HCT116 (cell line): ENCODE results near the gene ZMYM4. TPM values are rescaled to one million over a fixed set of nuclear protein-coding genes. Genes with fewer than 3 reads are reported as not detected.

Experiments used
- ATAC-seq: fragments of 200-7000 bp; cut with Tn5 transposase; 2 replicates; pipeline ENCODE4 v1.9.1; 2020; ENCODE audit warnings: mild to moderate bottlenecking, moderate library complexity
- BruUV-seq: library from RNA; stranded (reverse); fragments of 400-500 nt; replicated peaks from 2 replicates; lab custom pipeline; 2021; lab: Mats Ljungman, UMichigan
- CTCF ChIA-PET: fragments of 300-600 bp; sonication (Branson Sonifier 250); formaldehyde crosslinking; loops from one replicate; lab custom pipeline; 2021; ENCODE audit warnings: antibody characterized with exemption; lab: Charles Lee
- POLR2A ChIA-PET: fragments of 300-600, 350-600 bp; sonication (Branson Sonifier 250); formaldehyde crosslinking; loops from one replicate; lab custom pipeline; 2021; ENCODE audit warnings: antibody characterized with exemption; lab: Charles Lee
- RAD21 ChIA-PET, 2 experiments: fragments of 300-600 bp; sonication (Branson Sonifier 250); formaldehyde crosslinking; loops; one replicate each; lab custom pipeline; 2023; ENCODE audit warnings: low total read pairs in 2 of 2; ENCODE audit not compliant: uncharacterized antibody in 2 of 2, unreplicated experiment in 2 of 2, low non-redundant PET in 1 of 2; lab: Charles Lee
- DNase-seq: peaks from one replicate; pipeline ENCODE4 v3.0.0-alpha.2; 2010; ENCODE audit warnings: low read depth, low spot score
- H2AFZ ChIP-seq: fragments of 200-600 bp; shearing (Covaris generic), sonication (generic); 2 replicates; pipeline ENCODE4 v1.6.1; 2017; ENCODE audit warnings: low read depth, mixed run types, mixed read lengths, antibody characterized with exemption, low read length; ENCODE audit not compliant: poor library complexity, severe bottlenecking
- H3K27ac ChIP-seq: 2 replicates; pipeline ENCODE4 v1.5.1; 2012; ENCODE audit warnings: low read depth, low read length
- H3K27me3 ChIP-seq: fragments of 200-600 bp; sonication (generic); 2 replicates; pipeline ENCODE4 v1.6.1; 2016; ENCODE audit warnings: mixed run types, low read length, mixed read lengths; ENCODE audit not compliant: insufficient read depth
- H3K36me3 ChIP-seq, 2 experiments: fragments of 200-500 bp in 1 of 2; fragments of 200-600 bp in 1 of 2; sonication (Bioruptor generic) in 1 of 2; sonication (generic) in 1 of 2; 2 replicates each; pipeline versions ENCODE4 v1.5.1 to v1.6.1; 2014 to 2016; ENCODE audit warnings: low read length in 2 of 2, inconsistent platforms in 1 of 2, mixed read lengths in 1 of 2, mixed run types in 1 of 2; ENCODE audit not compliant: insufficient read depth in 2 of 2, control insufficient read depth in 1 of 2
- H3K4me1 ChIP-seq, 2 experiments: fragments of 200-600 bp in 1 of 2; sonication (generic) in 1 of 2; 2 replicates each; pipeline versions ENCODE4 v1.5.1 to v1.6.1; 2012 to 2017; ENCODE audit warnings: low read length in 2 of 2, inconsistent platforms in 1 of 2, mild to moderate bottlenecking in 1 of 2, mixed read lengths in 1 of 2, mixed run types in 1 of 2, moderate library complexity in 1 of 2; ENCODE audit not compliant: insufficient read depth in 2 of 2, control insufficient read depth in 1 of 2
- H3K4me2 ChIP-seq: fragments of 200-600 bp; sonication (generic); 2 replicates; pipeline ENCODE4 v1.6.1; 2017; ENCODE audit warnings: mixed run types, low read length, mixed read lengths
- H3K4me3 ChIP-seq, 2 experiments: fragments of 200-600 bp in 1 of 2; sonication (generic) in 1 of 2; replicated peaks in 1 of 2; 2 replicates each; pipeline ENCODE4 v1.5.1; 2011 to 2016; ENCODE audit warnings: low read length in 2 of 2, control low read depth in 1 of 2, low read depth in 1 of 2, mild to moderate bottlenecking in 1 of 2, mixed read lengths in 1 of 2, mixed run types in 1 of 2
- H3K79me2 ChIP-seq: fragments of 200-600 bp; sonication (generic); 2 replicates; pipeline ENCODE4 v1.6.1; 2017; ENCODE audit warnings: mild to moderate bottlenecking, mixed run types, low read length, moderate library complexity, mixed read lengths; ENCODE audit not compliant: insufficient read depth
- H3K9ac ChIP-seq: fragments of 200-600 bp; sonication (generic); 2 replicates; pipeline ENCODE4 v1.6.1; 2016; ENCODE audit warnings: low read length, mixed read lengths
- H3K9me2 ChIP-seq: fragments of 200-600 bp; sonication (generic), shearing (Covaris generic); 2 replicates; pipeline ENCODE4 v1.6.1; 2017; ENCODE audit warnings: mixed run types, mild to moderate bottlenecking, moderate library complexity; ENCODE audit not compliant: insufficient read depth
- H3K9me3 ChIP-seq, 2 experiments: fragments of 200-500 bp in 1 of 2; fragments of 200-600 bp in 1 of 2; sonication (Bioruptor generic) in 1 of 2; sonication (generic) in 1 of 2; 2 replicates each; pipeline ENCODE4 v1.6.1; 2014 to 2017; ENCODE audit warnings: low read length in 2 of 2, mixed read lengths in 2 of 2, inconsistent platforms in 1 of 2, low read depth in 1 of 2, mild to moderate bottlenecking in 1 of 2, mixed run types in 1 of 2, moderate library complexity in 1 of 2; ENCODE audit not compliant: control insufficient read depth in 1 of 2, insufficient read depth in 1 of 2
- H4K20me1 ChIP-seq: fragments of 200-600 bp; sonication (generic), shearing (Covaris generic); 2 replicates; pipeline ENCODE4 v1.6.1; 2017; ENCODE audit warnings: mixed run types, mild to moderate bottlenecking, moderate library complexity; ENCODE audit not compliant: insufficient read depth
- ATF3 ChIP-seq: IDR thresholded peaks from 2 replicates; pipeline ENCODE4 v1.6.1; 2012
- CEBPB ChIP-seq: IDR thresholded peaks from 2 replicates; pipeline ENCODE4 v1.6.1; 2012; ENCODE audit warnings: low read depth
- CTCF ChIP-seq, 3 experiments: fragments of 200-600 bp in 1 of 3; sonication (generic) in 1 of 3; IDR thresholded peaks in 2 of 3; conservative IDR thresholded peaks in 1 of 3; 2 replicates each; pipeline ENCODE4 v1.5.1; 2012 to 2017; ENCODE audit warnings: low read depth in 2 of 3, low read length in 2 of 3, antibody characterized with exemption in 1 of 3, borderline replicate concordance in 1 of 3, control low read depth in 1 of 3, mild to moderate bottlenecking in 1 of 3, mixed read lengths in 1 of 3, mixed run types in 1 of 3, moderate library complexity in 1 of 3; ENCODE audit not compliant: insufficient read depth in 1 of 3
- EGR1 ChIP-seq: IDR thresholded peaks from 2 replicates; pipeline ENCODE4 v1.6.1; 2012; ENCODE audit warnings: low read depth
- ELF1 ChIP-seq: IDR thresholded peaks from 2 replicates; pipeline ENCODE4 v1.6.1; 2012; ENCODE audit warnings: low read depth, borderline replicate concordance
- EZH2 ChIP-seq: fragments of 200-600 bp; sonication (generic); IDR thresholded peaks from 2 replicates; pipeline ENCODE4 v1.6.1; 2017; ENCODE audit warnings: antibody characterized with exemption, mixed run types
- EZH2phosphoT487 ChIP-seq: fragments of 200-600 bp; IDR thresholded peaks from 2 replicates; pipeline ENCODE4 v1.6.1; 2018; ENCODE audit warnings: antibody characterized with exemption, borderline replicate concordance
- FOSL1 ChIP-seq: IDR thresholded peaks from 2 replicates; pipeline ENCODE4 v1.6.1; 2012; ENCODE audit warnings: low read depth
- JUND ChIP-seq: IDR thresholded peaks from 2 replicates; pipeline ENCODE4 v1.6.1; 2012
- POLR2AphosphoS5 ChIP-seq: IDR thresholded peaks from 2 replicates; pipeline ENCODE4 v1.6.1; 2011; ENCODE audit warnings: mild to moderate bottlenecking, low read depth, low read length, moderate library complexity
- REST ChIP-seq: IDR thresholded peaks from 2 replicates; pipeline ENCODE4 v1.6.1; 2012; ENCODE audit warnings: low read depth
- SIN3A ChIP-seq: IDR thresholded peaks from 2 replicates; pipeline ENCODE4 v1.6.1; 2012; ENCODE audit warnings: low read depth
- SP1 ChIP-seq: IDR thresholded peaks from 2 replicates; pipeline ENCODE4 v1.6.1; 2012; ENCODE audit warnings: low read depth
- SRF ChIP-seq: IDR thresholded peaks from 2 replicates; pipeline ENCODE4 v1.6.1; 2012; ENCODE audit warnings: low read depth
- TCF7L2 ChIP-seq: IDR thresholded peaks from 2 replicates; pipeline ENCODE4 v1.7.0; 2011; ENCODE audit warnings: borderline replicate concordance, inconsistent platforms; ENCODE audit not compliant: insufficient read depth, insufficient read length; ENCODE audit errors: extremely low read depth
- YY1 ChIP-seq: IDR thresholded peaks from 2 replicates; pipeline ENCODE4 v1.6.1; 2011; ENCODE audit warnings: low read length, low read depth, moderate library complexity, mild to moderate bottlenecking; ENCODE audit not compliant: insufficient replicate concordance; ENCODE audit errors: extremely low read depth
- ZBTB33 ChIP-seq: IDR thresholded peaks from 2 replicates; pipeline ENCODE4 v1.6.1; 2011; ENCODE audit warnings: mild to moderate bottlenecking, low read length, moderate library complexity; ENCODE audit not compliant: insufficient replicate concordance; ENCODE audit errors: extremely low read depth
- ZFX ChIP-seq: fragments of 450-650 bp; IDR thresholded peaks from 2 replicates; pipeline ENCODE4 v1.6.1; 2017
- ZNF274 ChIP-seq: fragments of 200-500 bp; sonication (Bioruptor generic); IDR thresholded peaks from 2 replicates; pipeline ENCODE4 v1.6.1; 2014; ENCODE audit warnings: mild to moderate bottlenecking, low read depth, low read length, inconsistent platforms
- intact Hi-C: fragments of 100-400 bp; cut with micrococcal nuclease; formaldehyde crosslinking; loops from 2 replicates; pipeline ENCODE4 v1.10.0; 2022
- total RNA-seq: library from RNA; stranded (reverse); gene quantifications from one replicate; pipeline ENCODE4 v1.2.1, GENCODE V29; 2021; ENCODE audit not compliant: unreplicated experiment

Gene ZMYM4
- total RNA-seq, 1 experiment from 2014 or later = 58.0 TPM

- POLR2A ChIA-PET = no interaction called here
- H3K9ac ChIP-seq = no peak overlapping the region
- H3K4me2 ChIP-seq = no peak overlapping the region
- no peak overlapping the region for H3K4me3 ChIP-seq
- DNase-seq (no peak), ATAC-seq (no peak)
- no peaks in the 10 kb centered on the region for H3K27me3 ChIP-seq
- H3K9me3 ChIP-seq = no peaks in the 10 kb centered on the region
- RAD21 ChIA-PET = no interaction called here
- H3K36me3 ChIP-seq = peaks cover 2 to 6% of the 10 kb centered on the region in 2 experiments; a peak in 1 of 4 replicates
- H3K9me2 ChIP-seq = no peaks in the 10 kb centered on the region
- CTCF ChIA-PET = no interaction called here
- no TSS peak for BruUV-seq
- no peak overlapping the region for H2AFZ ChIP-seq
- H3K79me2 ChIP-seq = no peaks in the 10 kb centered on the region
- TF ChIP-seq SRF (no peak), FOSL1 (no peak), CEBPB (no peak), REST (no peak), ATF3 (no peak), TCF7L2 (no peak), POLR2AphosphoS5 (no peak), EZH2 (no peak), EZH2phosphoT487 (no peak), ZNF274 (no peak), ZBTB33 (no peak), YY1 (no peak), EGR1 (no peak), ZFX (no peak), SIN3A (no peak), JUND (no peak), ELF1 (no peak), CTCF (IDR thresholded peaks at IDR 0.05 in 2 of 3, conservative IDR thresholded peaks at IDR 0.05 in 1 of 3; ENCODE audit: borderline replicate concordance in 1 of 3, insufficient read depth in 1 of 3, low read depth in 2 of 3, low read length in 2 of 3) (no peak), SP1 (no peak)
- TF ChIP-seq, all 23 proteins: peak for 0
- H3K27ac ChIP-seq = no peak overlapping the region
- H4K20me1 ChIP-seq = no peaks in the 10 kb centered on the region
- intact Hi-C loops = no loop called here
- no peaks in the 10 kb centered on the region for H3K4me1 ChIP-seq
These were observed 166.2 kb downstream of the ZMYM4 start for GRCh38 chr1:35434703-35435102.
